WTC11 (cell line): ENCODE measurements around the gene QSOX2. TPM values are rescaled to one million over a fixed set of nuclear protein-coding genes. Genes with fewer than 3 reads are reported as not detected.

Source experiments
- ATAC-seq: fragments of 200-7000 bp; cut with Tn5 transposase; 2 replicates; pipeline ENCODE4 v1.10.0; 2021; ENCODE audit warnings: mild to moderate bottlenecking, moderate library complexity
- CTCF ChIA-PET: fragments of 300-600 bp; sonication (Branson Sonifier 250); formaldehyde crosslinking; loops from one replicate; lab custom pipeline; 2021; ENCODE audit warnings: antibody characterized with exemption; lab: Charles Lee
- POLR2A ChIA-PET: fragments of 350-600 bp; sonication (Branson Sonifier 250); formaldehyde crosslinking; loops from one replicate; lab custom pipeline; 2021; ENCODE audit warnings: antibody characterized with exemption; lab: Charles Lee
- DNase-seq: peaks from one replicate; pipeline ENCODE4 v3.0.0; 2021; ENCODE audit warnings: low spot score
- H3K27ac Mint-ChIP-seq: 2 replicates; pipeline ENCODE4 v1.8.0; 2021; ENCODE audit warnings: mixed read lengths
- H3K27me3 Mint-ChIP-seq: 2 replicates; pipeline ENCODE4 v1.8.0; 2021; ENCODE audit warnings: low read depth, mild to moderate bottlenecking, moderate library complexity, mixed read lengths
- H3K36me3 Mint-ChIP-seq: 2 replicates; pipeline ENCODE4 v1.8.0; 2021; ENCODE audit warnings: mixed read lengths
- H3K4me1 Mint-ChIP-seq: 2 replicates; pipeline ENCODE4 v1.8.0; 2022; ENCODE audit warnings: mixed read lengths
- H3K4me3 Mint-ChIP-seq: 2 replicates; pipeline ENCODE4 v1.8.0; 2021; ENCODE audit warnings: mild to moderate bottlenecking, moderate library complexity, mixed read lengths
- H3K9me3 Mint-ChIP-seq: 2 replicates; pipeline ENCODE4 v1.8.0; 2021; ENCODE audit warnings: mixed read lengths
- AFF4 ChIP-seq: sonication (generic); formaldehyde crosslinking; IDR thresholded peaks from 2 replicates; pipeline ENCODE4 v1.8.1; 2023; ENCODE audit warnings: mild to moderate bottlenecking, missing genetic modification reagents, borderline replicate concordance
- AR ChIP-seq: fragments of 250-450 bp; sonication (Bioruptor Pico); IDR thresholded peaks from 2 replicates; pipeline ENCODE4 v1.9.0; 2021; ENCODE audit warnings: mild to moderate bottlenecking
- ATF2 ChIP-seq: sonication (generic); formaldehyde crosslinking; IDR thresholded peaks from 2 replicates; pipeline ENCODE4 v1.8.1; 2022; ENCODE audit warnings: low read depth, missing genetic modification reagents, borderline replicate concordance
- ELF4 ChIP-seq: sonication (generic); formaldehyde crosslinking; IDR thresholded peaks from 2 replicates; pipeline ENCODE4 v1.8.1; 2022; ENCODE audit warnings: low read depth, mild to moderate bottlenecking, moderate library complexity, missing genetic modification reagents
- ERG ChIP-seq: fragments of 250-450 bp; sonication (Bioruptor Pico); IDR thresholded peaks from 2 replicates; pipeline ENCODE4 v1.8.0; 2021; ENCODE audit warnings: mild to moderate bottlenecking
- FOXK1 ChIP-seq: sonication (generic); formaldehyde crosslinking; IDR thresholded peaks from 2 replicates; pipeline ENCODE4 v1.8.0; 2022; ENCODE audit warnings: mild to moderate bottlenecking, moderate library complexity, missing genetic modification reagents
- JAZF1 ChIP-seq: fragments of 250-450 bp; sonication (Bioruptor Pico); IDR thresholded peaks from 2 replicates; pipeline ENCODE4 v1.9.0; 2021; ENCODE audit warnings: moderate library complexity, mild to moderate bottlenecking, inconsistent platforms
- MLX ChIP-seq: sonication (generic); formaldehyde crosslinking; IDR thresholded peaks from 2 replicates; pipeline ENCODE4 v1.8.1; 2023; ENCODE audit warnings: mild to moderate bottlenecking, missing genetic modification reagents, moderate library complexity
- SMAD4 ChIP-seq: sonication (generic); formaldehyde crosslinking; IDR thresholded peaks from 2 replicates; pipeline ENCODE4 v1.8.0; 2022; ENCODE audit warnings: mild to moderate bottlenecking, missing genetic modification reagents
- TCF7 ChIP-seq: sonication (generic); formaldehyde crosslinking; IDR thresholded peaks from 2 replicates; pipeline ENCODE4 v1.8.0; 2022; ENCODE audit warnings: mild to moderate bottlenecking, low read depth, missing genetic modification reagents, moderate library complexity
- USF2 ChIP-seq: sonication (generic); formaldehyde crosslinking; IDR thresholded peaks from 2 replicates; pipeline ENCODE4 v1.8.1; 2023; ENCODE audit warnings: mild to moderate bottlenecking, missing genetic modification reagents, moderate library complexity
- ZNF396 ChIP-seq: fragments of 250-450 bp; sonication (Bioruptor Pico); IDR thresholded peaks from 2 replicates; pipeline ENCODE4 v1.8.0; 2021; ENCODE audit warnings: mild to moderate bottlenecking, moderate library complexity, borderline replicate concordance
- ZNF532 ChIP-seq: fragments of 250-450 bp; sonication (Bioruptor Pico); IDR thresholded peaks from 2 replicates; pipeline ENCODE4 v1.9.0; 2021; ENCODE audit warnings: mild to moderate bottlenecking, borderline replicate concordance
- total RNA-seq: library from RNA; stranded (reverse); gene quantifications from 3 replicates; pipeline ENCODE4 v1.2.3, GENCODE V29; 2021

The QSOX2 gene
- total RNA-seq, 1 experiment from 2014 or later, result 33.2 TPM

- DNase-seq, result peak; percentile 10
- H3K9me3 Mint-ChIP-seq, result no peaks in the 10 kb centered on the region
- H3K4me3 Mint-ChIP-seq, result no peak overlapping the region
- TF ChIP-seq TCF7 (CRISPR knock-in tag) (no peak), AFF4 (CRISPR knock-in tag) (no peak), ERG (no peak), USF2 (CRISPR knock-in tag) (no peak), ZNF532 (CRISPR knock-in tag) (no peak), ELF4 (CRISPR knock-in tag) (no peak), MLX (CRISPR knock-in tag) (no peak), FOXK1 (CRISPR knock-in tag) (no peak), ATF2 (CRISPR knock-in tag) (no peak), JAZF1 (no peak), SMAD4 (no peak), ZNF396 (CRISPR knock-in tag) (no peak), AR (no peak)
- TF ChIP-seq, all 79 proteins: peak for 0
- Mint-ChIP-seq H3K4me1 (peaks cover 10% of the 10 kb centered on the region), H3K27ac (no peak overlapping the region), H3K27me3 (peaks cover under 1% of the 10 kb centered on the region; the same call in 1 of the 2 replicates), H3K36me3 (no peaks in the 10 kb centered on the region)
- ATAC-seq, result no peak
- ChIA-PET POLR2A (no interaction called here), CTCF (interaction anchor here (0.6 to 2.4 kb wide), 4 partner anchors 13 to 109 kb away, joined by 3 to 12 read pairs (median 6); no protein-coding TSS in a partner anchor)
These were observed 87.9 kb downstream of the QSOX2 start for GRCh38 chr9:136157477-136158265.
